ENCODE results near the gene CGB2. TPM values are rescaled to one million over a fixed set of nuclear protein-coding genes. Genes with fewer than 3 reads are reported as not detected.

The CGB2 gene
- total RNA-seq, 2 donors from 2014 or later = not detected

DNA sequence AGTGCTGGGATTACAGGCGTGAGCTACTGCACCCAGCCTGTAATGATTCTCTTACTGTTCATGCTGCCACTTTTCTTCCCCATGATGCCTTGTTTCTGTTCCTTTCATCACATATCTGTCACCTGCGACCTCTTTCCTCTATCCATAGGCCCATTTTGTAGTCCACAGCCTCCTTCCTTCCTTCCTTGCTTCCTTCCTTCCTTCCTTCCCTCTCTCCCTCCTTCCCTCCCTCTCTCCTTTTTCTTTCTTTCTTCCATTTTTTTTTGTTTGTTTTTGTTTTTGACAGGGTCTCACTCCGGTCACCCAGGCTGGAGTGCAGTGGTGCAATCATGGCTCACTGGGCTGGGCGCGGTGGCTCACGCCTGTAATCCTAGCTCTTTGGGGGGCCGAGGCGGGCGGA is 42.8 kb upstream of the CGB2 start:
- H3K36me3 ChIP-seq = peaks cover 47% of the 10 kb centered on the region
- DNase-seq (ENCODE audit: low spot score) = no peak
- no peak overlapping the region for H3K4me3 ChIP-seq
- no peaks in the 10 kb centered on the region for H3K27me3 ChIP-seq
- no peak overlapping the region for H3K27ac ChIP-seq
- H3K9me3 ChIP-seq = no peaks in the 10 kb centered on the region
- H3K4me1 ChIP-seq = peaks cover 0 to 28% of the 10 kb centered on the region in 2 donors
- TF ChIP-seq, protein P1, sequence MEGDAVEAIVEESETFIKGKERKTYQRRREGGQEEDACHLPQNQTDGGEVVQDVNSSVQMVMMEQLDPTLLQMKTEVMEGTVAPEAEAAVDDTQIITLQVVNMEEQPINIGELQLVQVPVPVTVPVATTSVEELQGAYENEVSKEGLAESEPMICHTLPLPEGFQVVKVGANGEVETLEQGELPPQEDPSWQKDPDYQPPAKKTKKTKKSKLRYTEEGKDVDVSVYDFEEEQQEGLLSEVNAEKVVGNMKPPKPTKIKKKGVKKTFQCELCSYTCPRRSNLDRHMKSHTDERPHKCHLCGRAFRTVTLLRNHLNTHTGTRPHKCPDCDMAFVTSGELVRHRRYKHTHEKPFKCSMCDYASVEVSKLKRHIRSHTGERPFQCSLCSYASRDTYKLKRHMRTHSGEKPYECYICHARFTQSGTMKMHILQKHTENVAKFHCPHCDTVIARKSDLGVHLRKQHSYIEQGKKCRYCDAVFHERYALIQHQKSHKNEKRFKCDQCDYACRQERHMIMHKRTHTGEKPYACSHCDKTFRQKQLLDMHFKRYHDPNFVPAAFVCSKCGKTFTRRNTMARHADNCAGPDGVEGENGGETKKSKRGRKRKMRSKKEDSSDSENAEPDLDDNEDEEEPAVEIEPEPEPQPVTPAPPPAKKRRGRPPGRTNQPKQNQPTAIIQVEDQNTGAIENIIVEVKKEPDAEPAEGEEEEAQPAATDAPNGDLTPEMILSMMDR (IDR thresholded peaks at IDR 0.05) = no peak

DNA sequence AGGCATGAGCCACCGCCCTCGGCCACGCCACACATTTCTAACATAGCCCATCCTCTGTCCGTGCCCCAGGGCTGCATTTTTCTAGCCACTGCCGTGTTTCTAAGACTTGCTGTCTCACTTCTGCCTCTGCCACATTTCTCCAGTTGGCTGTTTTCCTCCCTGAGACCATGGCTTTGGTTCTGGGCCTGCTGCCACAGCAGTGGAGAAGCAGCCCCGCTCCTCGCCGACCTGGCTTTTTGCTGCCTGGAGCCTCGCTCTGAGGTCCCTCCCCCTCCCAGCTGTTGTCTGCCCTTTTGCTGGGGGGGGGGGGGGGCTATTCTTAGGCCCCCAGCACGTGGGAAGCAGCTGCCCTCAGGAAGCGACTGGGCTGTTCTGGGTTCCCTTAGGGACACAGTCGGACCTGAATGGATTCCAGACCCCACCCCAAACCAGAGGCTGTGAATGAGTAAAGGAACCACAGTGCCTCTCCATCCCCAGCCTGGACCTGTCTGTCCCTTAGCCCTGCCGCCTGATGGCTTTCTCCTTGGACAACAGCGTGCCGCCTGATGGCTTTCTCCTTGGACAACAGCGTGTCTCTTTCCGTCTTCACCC is 41.9 kb upstream of the CGB2 start:
- no peak overlapping the region for H3K4me3 ChIP-seq
- peaks cover 0 to 37% of the 10 kb centered on the region in 2 donors for H3K4me1 ChIP-seq
- peaks cover 38% of the 10 kb centered on the region for H3K36me3 ChIP-seq

DNA sequence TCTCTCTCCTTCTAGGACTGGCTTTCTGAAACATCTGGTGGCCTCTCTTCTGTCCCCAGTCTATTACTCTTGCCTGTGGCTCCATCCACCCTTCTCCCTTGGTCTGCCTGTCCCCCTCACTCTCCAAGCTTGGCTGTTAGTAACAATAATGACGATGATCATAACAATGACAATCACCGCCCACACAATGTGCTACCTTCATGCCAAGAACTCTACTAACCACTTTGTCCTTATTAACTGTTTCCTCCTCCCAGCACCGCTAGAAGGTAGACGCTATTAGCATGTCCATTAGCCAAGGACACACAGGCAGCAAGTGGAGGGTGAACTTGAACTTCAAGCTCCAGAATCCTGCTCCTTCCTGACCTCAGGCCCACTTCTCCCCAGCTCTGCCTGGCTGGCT is 41.3 kb upstream of the CGB2 start:
- no peaks in the 10 kb centered on the region for H3K27me3 ChIP-seq
- H3K27ac ChIP-seq = peak overlapping the region; percentile 91 to 95
- H3K4me3 ChIP-seq = no peak overlapping the region
- peaks cover 0 to 40% of the 10 kb centered on the region in 2 donors for H3K4me1 ChIP-seq
- no peak for DNase-seq (ENCODE audit: low spot score)
- TF ChIP-seq, protein P1 (IDR thresholded peaks at IDR 0.05) = no peak
- H3K36me3 ChIP-seq = peaks cover 31% of the 10 kb centered on the region
- H3K9me3 ChIP-seq = no peaks in the 10 kb centered on the region

More for the DNA sequence above, 41.9 kb upstream of the CGB2 start:
- Histone ChIP-seq H3K27ac (peak overlapping the region; percentile 91 to 95), H3K9me3 (no peaks in the 10 kb centered on the region), H3K27me3 (no peaks in the 10 kb centered on the region)
- no peak for DNase-seq (ENCODE audit: low spot score)
- TF ChIP-seq, protein P1 (IDR thresholded peaks at IDR 0.05) = no peak

DNA sequence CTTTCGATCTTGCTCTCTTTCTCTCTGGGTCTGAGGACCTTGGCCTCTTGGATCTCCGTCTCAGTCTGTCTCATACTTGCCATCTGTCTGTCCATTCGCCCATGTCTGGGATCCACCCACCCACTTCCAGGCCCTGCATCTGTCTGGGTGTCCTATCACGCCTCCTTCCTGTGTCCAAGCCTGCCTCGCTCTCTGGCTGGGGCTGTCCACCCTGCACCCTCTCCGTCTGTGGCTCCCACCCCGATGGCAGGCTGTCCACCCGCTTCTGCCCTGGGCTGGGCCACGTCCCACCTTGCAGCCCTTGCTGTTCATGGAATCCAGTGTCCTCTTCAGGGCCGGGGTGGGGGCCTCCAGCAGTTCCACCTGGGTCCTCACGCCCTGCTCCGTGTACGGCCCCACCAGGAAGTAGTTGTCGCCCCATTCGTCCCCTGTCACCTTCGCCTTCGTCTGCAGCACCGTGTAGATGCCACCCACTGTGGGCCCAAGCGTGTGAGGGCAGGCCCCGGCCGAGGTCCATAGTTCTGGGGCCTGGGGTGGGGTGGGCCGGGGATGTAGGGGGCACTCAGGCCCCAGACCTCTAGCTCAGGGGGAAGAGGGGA is 40.6 kb upstream of the CGB2 start:
- Histone ChIP-seq H3K27me3 (no peaks in the 10 kb centered on the region), H3K4me3 (peak overlapping the region; percentile 75), H3K9me3 (no peaks in the 10 kb centered on the region), H3K36me3 (peaks cover 24% of the 10 kb centered on the region), H3K4me1 (peaks cover 0 to 40% of the 10 kb centered on the region in 2 donors), H3K27ac (peak overlapping the region; percentile 91 to 95)
- TF ChIP-seq, protein P1 (IDR thresholded peaks at IDR 0.05) = no peak
- DNase-seq (ENCODE audit: low spot score) = no peak

DNA sequence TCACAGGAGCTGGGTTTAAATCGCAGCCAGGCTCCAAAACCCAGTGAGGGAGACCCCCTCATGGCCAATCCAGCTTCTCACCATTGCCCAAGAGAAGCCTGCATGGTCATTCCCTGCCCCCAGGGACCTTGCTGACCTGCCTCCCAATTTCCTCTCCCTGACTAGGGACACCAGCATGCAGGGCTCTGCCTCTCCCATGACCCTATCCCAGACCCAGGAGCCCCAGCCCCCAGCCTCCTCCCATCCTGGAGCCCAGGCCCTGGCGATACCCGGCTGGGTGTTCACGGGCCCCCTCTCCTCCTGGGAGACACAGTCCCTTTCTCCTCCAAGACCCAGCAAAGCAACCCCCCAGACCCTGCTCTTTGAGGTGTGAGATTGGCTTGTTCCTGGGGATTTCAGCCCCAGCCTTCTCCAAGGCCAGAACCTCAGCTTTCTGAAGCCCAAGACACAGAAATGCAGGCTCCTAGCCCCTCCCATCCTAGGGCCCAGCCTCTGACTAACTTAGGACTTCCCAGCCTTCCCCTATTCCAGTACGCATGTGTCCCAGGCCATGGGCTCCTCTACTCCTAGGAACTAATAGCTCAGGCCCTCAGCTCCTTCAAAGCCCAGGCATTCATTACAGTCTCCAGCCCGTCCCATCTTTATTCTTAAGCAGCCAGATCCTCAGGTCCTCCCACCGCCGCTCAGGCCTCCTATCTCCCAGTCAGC is 39.7 kb upstream of the CGB2 start:
- TF ChIP-seq, protein P1 (IDR thresholded peaks at IDR 0.05) = no peak
- peaks cover 15% of the 10 kb centered on the region for H3K36me3 ChIP-seq
- peak overlapping the region; percentile 75 for H3K4me3 ChIP-seq
- no peaks in the 10 kb centered on the region for H3K9me3 ChIP-seq
- H3K27me3 ChIP-seq = no peaks in the 10 kb centered on the region
- peaks cover 0 to 40% of the 10 kb centered on the region in 2 donors for H3K4me1 ChIP-seq
- peak overlapping the region; percentile 91 to 95 for H3K27ac ChIP-seq
- DNase-seq (ENCODE audit: low spot score) = peak; percentile 78

All from right atrium auricular region (tissue), 2 donors.